Prostate gland (tissue), 2 donors: ENCODE results near the gene FAM180A. TPM values are rescaled to one million over a fixed set of nuclear protein-coding genes. Genes with fewer than 3 reads are reported as not detected.

Source experiments
- DNase-seq: peaks from one replicate; pipeline ENCODE4 v3.0.0-alpha.2; 2019; ENCODE audit warnings: low spot score
- H3K27ac ChIP-seq, 2 donors: fragments of 200-600 bp; sonication (generic); 2 replicates each; pipeline ENCODE4 v1.5.1; 2017 to 2019
- H3K27me3 ChIP-seq: fragments of 200-600 bp; sonication (generic); replicated peaks from 2 replicates; pipeline ENCODE4 v1.5.1; 2019; ENCODE audit not compliant: insufficient read depth
- H3K36me3 ChIP-seq, 2 donors: fragments of 200-600 bp; sonication (generic); 1 replicate in 1 of 2; 2 replicates in 1 of 2; pipeline versions ENCODE4 v1.5.1 to v1.8.1; 2017 to 2019
- H3K4me1 ChIP-seq: fragments of 200-600 bp; sonication (generic); replicated peaks from 2 replicates; pipeline ENCODE4 v1.5.1; 2019
- H3K4me3 ChIP-seq, 2 donors: fragments of 200-600 bp; sonication (generic); 2 replicates each; pipeline ENCODE4 v1.5.1; 2017 to 2019
- H3K9me3 ChIP-seq: fragments of 200-600 bp; sonication (generic); 2 replicates; pipeline ENCODE4 v1.5.1; 2017
- CTCF ChIP-seq, 4 experiments: fragments of 200-600 bp in 2 of 4; fragments of 450-650 bp in 2 of 4; sonication (generic) in 2 of 4; IDR thresholded peaks; 1 replicate in 3 of 4; 2 replicates in 1 of 4; pipeline ENCODE4 v1.5.1; 2016 to 2019; ENCODE audit warnings: antibody characterized with exemption in 4 of 4, mild to moderate bottlenecking in 2 of 4, moderate library complexity in 2 of 4
- POLR2A ChIP-seq: fragments of 450-650 bp; IDR thresholded peaks from one replicate; pipeline ENCODE4 v1.6.1; 2016; ENCODE audit warnings: antibody characterized with exemption, mild to moderate bottlenecking
- POLR2AphosphoS5 ChIP-seq: sonication (generic); formaldehyde crosslinking; IDR thresholded peaks from one replicate; pipeline ENCODE4 v1.6.1; 2017; ENCODE audit warnings: antibody characterized with exemption
- WGBS: methylation state at CpG from one replicate; pipeline ENCODE4 v1.1.5; 2018; 5-methylcytosine and 5-hydroxymethylcytosine counted together
- intact Hi-C: fragments of 100-400 bp; cut with DNase I; formaldehyde crosslinking; loops from one replicate; pipeline ENCODE4 v1.14.2; 2022
- total RNA-seq, 2 donors: library from RNA; depleted of rRNA; stranded (reverse); fragments of >200 nt; gene quantifications; one replicate each; pipeline ENCODE4 v1.1.0, GENCODE V29; 2016

The FAM180A gene
- total RNA-seq, 2 donors from 2014 or later = 0.77 to 6.9 TPM

- intact Hi-C loops = no loop called here
- WGBS = 87% methylated on average over 8 of the region's 8 CpGs
Measured at GRCh38 chr7:135747366-135747765, 1.2 kb downstream of the FAM180A start.

GRCh38 chr7:135745703-135746312 is 2.8 kb downstream of the FAM180A start:
- intact Hi-C loops = no loop called here
- Histone ChIP-seq H3K9me3 (no peaks in the 10 kb centered on the region), H3K4me3 (no peak overlapping the region), H3K27me3 (no peaks in the 10 kb centered on the region), H3K4me1 (no peaks in the 10 kb centered on the region), H3K27ac (no peak overlapping the region), H3K36me3 (no peaks in the 10 kb centered on the region)
- no peak for DNase-seq
- 70% methylated on average over 9 of the region's 9 CpGs for WGBS
- TF ChIP-seq CTCF (IDR thresholded peaks at IDR 0.05) (no peak), POLR2A (no peak), POLR2AphosphoS5 (no peak)

More at GRCh38 chr7:135747366-135747765, 1.2 kb downstream of the FAM180A start:
- no peak overlapping the region for H3K27ac ChIP-seq
- H3K9me3 ChIP-seq = no peaks in the 10 kb centered on the region
- TF ChIP-seq POLR2AphosphoS5 = no peak
- H3K36me3 ChIP-seq = no peaks in the 10 kb centered on the region
- no peaks in the 10 kb centered on the region for H3K4me1 ChIP-seq
- H3K27me3 ChIP-seq = no peaks in the 10 kb centered on the region
- DNase-seq = no peak
- H3K4me3 ChIP-seq = no peak overlapping the region

- no peaks in the 10 kb centered on the region for H3K36me3 ChIP-seq
- H3K4me1 ChIP-seq = no peaks in the 10 kb centered on the region
- H3K9me3 ChIP-seq = no peaks in the 10 kb centered on the region
- H3K4me3 ChIP-seq = no peak overlapping the region
- no peak for DNase-seq
- TF ChIP-seq CTCF (IDR thresholded peaks at IDR 0.05) (no peak), POLR2AphosphoS5 (no peak), POLR2A (no peak)
- WGBS = 90% methylated on average over 8 of the region's 8 CpGs
- no peak overlapping the region for H3K27ac ChIP-seq
- intact Hi-C loops = no loop called here
- no peaks in the 10 kb centered on the region for H3K27me3 ChIP-seq
Measured at GRCh38 chr7:135744938-135745702, 3.5 kb downstream of the FAM180A start.

GRCh38 chr7:135743907-135744731 is 4.5 kb downstream of the FAM180A start:
- intact Hi-C loops = no loop called here
- Histone ChIP-seq H3K36me3 (no peaks in the 10 kb centered on the region), H3K4me1 (no peaks in the 10 kb centered on the region), H3K27ac (no peak overlapping the region), H3K4me3 (no peak overlapping the region), H3K9me3 (no peaks in the 10 kb centered on the region), H3K27me3 (no peaks in the 10 kb centered on the region)
- 30% methylated on average over 14 of the region's 14 CpGs for WGBS
- TF ChIP-seq CTCF (IDR thresholded peaks at IDR 0.05) (no peak), POLR2A (no peak), POLR2AphosphoS5 (no peak)
- no peak for DNase-seq

- intact Hi-C loops = no loop called here
- DNase-seq = no peak
- H3K27me3 ChIP-seq = no peaks in the 10 kb centered on the region
- H3K36me3 ChIP-seq = no peaks in the 10 kb centered on the region
- TF ChIP-seq POLR2AphosphoS5 (no peak), CTCF (IDR thresholded peaks at IDR 0.05) (no peak)
- no peaks in the 10 kb centered on the region for H3K9me3 ChIP-seq
- no peak overlapping the region for H3K4me3 ChIP-seq
- H3K27ac ChIP-seq = no peak overlapping the region
- WGBS = 92% methylated on average over 4 of the region's 4 CpGs
- H3K4me1 ChIP-seq = no peaks in the 10 kb centered on the region
Measured at GRCh38 chr7:135742371-135742770, 6.2 kb downstream of the FAM180A start.
